K562 (cell line): Measurements from ENCODE around the gene F2RL1. TPM values are rescaled to one million over a fixed set of nuclear protein-coding genes. Genes with fewer than 3 reads are reported as not detected.
A peak's percentile ranks its signal among the peaks of the same experiment; 100 is the strongest.

Source experiments
- ATAC-seq: fragments of 200-7000 bp; cut with Tn5 transposase; 3 replicates; pipeline ENCODE4 v1.9.1; 2020; ENCODE audit warnings: moderate library complexity
- BruUV-seq: library from RNA; stranded (reverse); fragments of 400-500 nt; replicated peaks from 2 replicates; lab custom pipeline; 2021; lab: Mats Ljungman, UMichigan
- CTCF ChIA-PET: fragments of 300-600 bp; formaldehyde crosslinking; extraction: SDS; loops from one replicate; lab custom pipeline; 2021; ENCODE audit warnings: low intra/inter-chr PET ratio; lab: Yijun Ruan, JAX
- POLR2A ChIA-PET: fragments of 300-600, 350-650 bp; sonication (Branson Sonifier 250); formaldehyde crosslinking; extraction: SDS; loops from one replicate; lab custom pipeline; 2021; ENCODE audit warnings: antibody characterized with exemption, inconsistent platforms; lab: Yijun Ruan, JAX
- DNase-seq, 4 experiments: peaks; one replicate each; pipeline versions ENCODE4 v3.0.0 to v3.0.0-alpha.2; 2011 to 2018; ENCODE audit warnings: low spot score in 3 of 4, mixed read lengths in 3 of 4; ENCODE audit errors: extremely low read depth in 1 of 4
- FAIRE-seq: peaks from 2 replicates; lab custom pipeline; 2011; peaks lifted over from hg19 to GRCh38; lab: Jason Lieb, UNC
- H2AFZ ChIP-seq: 2 replicates; pipeline ENCODE4 v1.6.0; 2011; ENCODE audit warnings: low read depth, low read length, control low read depth, inconsistent platforms
- H3K27ac ChIP-seq: fragments of 200-600 bp; 3 replicates; pipeline ENCODE4 v1.8.0; 2011; ENCODE audit warnings: low read depth, mild to moderate bottlenecking, control low read depth, inconsistent platforms, low read length, moderate library complexity, mixed read lengths; ENCODE audit errors: extremely low read depth
- H3K27me3 ChIP-seq, 2 experiments: fragments of 300-600 bp in 1 of 2; 2 replicates in 1 of 2; 3 replicates in 1 of 2; pipeline versions ENCODE4 v1.6.0 to v1.8.0; 2011; ENCODE audit warnings: inconsistent platforms in 2 of 2, low read length in 2 of 2, mild to moderate bottlenecking in 1 of 2, mixed read lengths in 1 of 2, moderate library complexity in 1 of 2; ENCODE audit not compliant: control insufficient read depth in 2 of 2, insufficient read depth in 2 of 2
- H3K36me3 ChIP-seq: fragments of 300-600 bp; 3 replicates; pipeline ENCODE4 v1.8.0; 2011; ENCODE audit warnings: mild to moderate bottlenecking, low read length, inconsistent platforms; ENCODE audit not compliant: control insufficient read depth, insufficient read depth
- H3K4me1 ChIP-seq, 2 experiments: fragments of 200-600 bp in 1 of 2; replicated peaks in 1 of 2; 2 replicates in 1 of 2; 3 replicates in 1 of 2; pipeline versions ENCODE4 v1.5.1 to v1.8.0; 2011; ENCODE audit warnings: inconsistent platforms in 2 of 2, low read length in 2 of 2, mild to moderate bottlenecking in 1 of 2, mixed read lengths in 1 of 2, moderate library complexity in 1 of 2; ENCODE audit not compliant: control insufficient read depth in 2 of 2, insufficient read depth in 2 of 2
- H3K4me2 ChIP-seq: 2 replicates; pipeline ENCODE4 v1.6.1; 2011; ENCODE audit warnings: low read length, control low read depth, inconsistent platforms, mixed read lengths; ENCODE audit not compliant: insufficient read depth
- H3K4me3 ChIP-seq: fragments of 200-600 bp; sonication (generic), shearing (Covaris generic); 2 replicates; pipeline ENCODE4 v1.5.1; 2016; ENCODE audit warnings: control low read depth, inconsistent platforms
- H3K79me2 ChIP-seq: fragments of 200-600 bp; 3 replicates; pipeline ENCODE4 v1.8.0; 2011; ENCODE audit warnings: low read length, inconsistent platforms; ENCODE audit not compliant: control insufficient read depth, insufficient read depth
- H3K9ac ChIP-seq, 2 experiments: 2 replicates each; pipeline versions ENCODE4 v1.6.0 to v1.6.1; 2011; ENCODE audit warnings: low read depth in 2 of 2, low read length in 2 of 2, control low read depth in 1 of 2, inconsistent platforms in 1 of 2, mild to moderate bottlenecking in 1 of 2, mixed read lengths in 1 of 2; ENCODE audit not compliant: insufficient read depth in 1 of 2
- H3K9me1 ChIP-seq: one replicate; pipeline ENCODE4 v1.6.0; 2011; ENCODE audit warnings: inconsistent platforms, mild to moderate bottlenecking, low read length, moderate library complexity; ENCODE audit not compliant: control insufficient read depth, insufficient read depth
- H3K9me3 ChIP-seq: replicated peaks from 2 replicates; pipeline ENCODE4 v1.5.1; 2011; ENCODE audit warnings: low read depth, low read length, inconsistent platforms; ENCODE audit not compliant: control insufficient read depth, insufficient read depth
- H4K20me1 ChIP-seq: replicated peaks from 2 replicates; pipeline ENCODE4 v1.6.1; 2011; ENCODE audit warnings: low read length, inconsistent platforms, mixed read lengths; ENCODE audit not compliant: control insufficient read depth, insufficient read depth
- CBFA2T2 ChIP-seq: fragments of 450-650 bp; conservative IDR thresholded peaks from 2 replicates; pipeline ENCODE4 v1.6.1; 2017; ENCODE audit warnings: mild to moderate bottlenecking
- CBFA2T3 ChIP-seq: fragments of 450-650 bp; IDR thresholded peaks from 2 replicates; pipeline ENCODE4 v1.6.1; 2017
- CBX8 ChIP-seq: fragments of 200-600 bp; sonication (generic); IDR thresholded peaks from 2 replicates; pipeline ENCODE4 v1.6.1; 2012; ENCODE audit warnings: borderline replicate concordance, mixed run types, low read depth, mild to moderate bottlenecking, moderate library complexity, mixed read lengths, low read length, control low read depth, inconsistent platforms; ENCODE audit not compliant: poor library complexity, severe bottlenecking; ENCODE audit errors: extremely low read depth
- CREBBP ChIP-seq: IDR thresholded peaks from one replicate; pipeline ENCODE4 v1.6.1; 2012; ENCODE audit warnings: low read depth, mild to moderate bottlenecking, control low read depth, inconsistent platforms, low read length
- NFIC ChIP-seq: fragments of 450-650 bp; IDR thresholded peaks from 2 replicates; pipeline ENCODE4 v1.6.1; 2017; ENCODE audit warnings: mild to moderate bottlenecking, inconsistent platforms
- NR0B1 ChIP-seq: fragments of 450-650 bp; IDR thresholded peaks from one replicate; pipeline ENCODE4 v1.6.1; 2018; ENCODE audit warnings: mild to moderate bottlenecking, moderate library complexity; ENCODE audit not compliant: partially characterized antibody
- PHF21A ChIP-seq: fragments of 450-650 bp; IDR thresholded peaks from 2 replicates; pipeline ENCODE4 v1.6.1; 2017; ENCODE audit warnings: low read depth, borderline replicate concordance
- POLR2B ChIP-seq: fragments of 450-650 bp; IDR thresholded peaks from 2 replicates; pipeline ENCODE4 v1.6.1; 2018; ENCODE audit warnings: low read depth; ENCODE audit not compliant: partially characterized antibody
- PTRF ChIP-seq: fragments of 450-650 bp; IDR thresholded peaks from 2 replicates; pipeline ENCODE4 v1.6.1; 2016; ENCODE audit warnings: mild to moderate bottlenecking, missing genetic modification characterization, missing compliant biosample characterization
- RBM17 ChIP-seq: fragments of 200-400 bp; formaldehyde crosslinking; IDR thresholded peaks from 2 replicates; pipeline ENCODE4 v1.6.1; 2017; ENCODE audit warnings: low read depth, mild to moderate bottlenecking, low read length, borderline replicate concordance
- SMC3 ChIP-seq: conservative IDR thresholded peaks from 2 replicates; pipeline ENCODE4 v1.6.1; 2011; ENCODE audit warnings: low read depth, low read length, improper control_type of control experiment; ENCODE audit not compliant: insufficient read depth
- ZBTB26 ChIP-seq: fragments of 450-650 bp; formaldehyde crosslinking; IDR thresholded peaks from 2 replicates; pipeline ENCODE4 v1.4.0; 2022; ENCODE audit warnings: missing genetic modification characterization
- ZNF24 ChIP-seq: fragments of 450-650 bp; IDR thresholded peaks from 2 replicates; pipeline ENCODE4 v1.6.1; 2016
- ZNF316 ChIP-seq: fragments of 450-650 bp; IDR thresholded peaks from 2 replicates; pipeline ENCODE4 v1.6.1; 2016
- WGBS: fragments of 100-300 bp; shearing (Covaris generic); methylation state at CpG from one replicate; pipeline ENCODE4 v1.1.6; 2016; ENCODE audit warnings: low coverage, mixed read lengths; ENCODE audit not compliant: insufficient coverage; ENCODE audit errors: missing lambda C conversion rate; 5-methylcytosine and 5-hydroxymethylcytosine counted together
- in situ Hi-C: fragments of 300-500 bp; cut with MboI; formaldehyde crosslinking; loops from 4 replicates; pipeline ENCODE4 v1.15.0; 2018; ENCODE audit warnings: inconsistent platforms, mixed read lengths
- intact Hi-C: fragments of 100-400 bp; cut with micrococcal nuclease; formaldehyde crosslinking; loops from 2 replicates; pipeline ENCODE4 v1.14.2; 2022
- polyA plus RNA-seq, 8 experiments: library from polyadenylated mRNA; depleted of rRNA in 4 of 8; stranded (reverse) in 5 of 8; unstranded in 3 of 8; fragments of >200 nt; fragmentation: Nextera tagmentation in 2 of 8; fragmentation: Illumina TruSeq in 1 of 8; extraction: Ambion mirVana in 2 of 8; extraction: Trizol in 1 of 8; gene quantifications; 2 replicates each; pipeline versions ENCODE4 v1.2.1 to v1.2.3, GENCODE V29; 2011 to 2014; ENCODE audit warnings: inconsistent platforms in 1 of 8, missing spikeins in 1 of 8
- total RNA-seq, 7 experiments: library from RNA; depleted of rRNA in 6 of 7; stranded (reverse); fragments of >200 nt in 6 of 7; fragmentation: Illumina TruSeq in 2 of 7; extraction: Trizol in 2 of 7; gene quantifications; 2 replicates each; pipeline versions ENCODE4 v1.2.1 to v1.2.3, GENCODE V29; 2011 to 2021; ENCODE audit warnings: low replicate concordance in 1 of 7
- TF ChIP-seq, protein P1 (sequence below): sonication (generic); formaldehyde crosslinking; IDR thresholded peaks from 2 replicates; pipeline ENCODE4 v1.9.0; 2022; ENCODE audit warnings: mild to moderate bottlenecking, missing genetic modification reagents

Gene F2RL1
- total and polyA plus RNA-seq, 9 of the 15 experiments (the other 6 are each of a cell fraction or from before 2014, with no cell fraction given), result 0.03 to 0.50 (median 0.27) TPM; not detected in 6

GRCh38 chr5:76787237-76787636, 31.6 kb upstream of the F2RL1 start:
- TF ChIP-seq CBFA2T2, result 0 out of 2 replicates have a peak, but pooled peaks have one; percentile 19
- no peak for TF ChIP-seq POLR2B
- TF ChIP-seq CBX8, result no peak
- peak; percentile 86 for TF ChIP-seq NFIC
- TF ChIP-seq CBFA2T3, result peak; percentile 34; the same call in 1 of the 2 replicates
- peak; percentile 42; the same call in 1 of the 2 replicates for TF ChIP-seq ZNF24
- peak; percentile 74; the same call in 2 of the 3 replicates for ATAC-seq
- Histone ChIP-seq H3K4me2 (no peak overlapping the region), H3K79me2 (no peaks in the 10 kb centered on the region), H3K9me3 (no peaks in the 10 kb centered on the region), H3K9ac (0 out of 4 replicates have a peak overlapping the region, but pooled peaks of 1 of the 2 experiments have one; percentile 7), H4K20me1 (no peaks in the 10 kb centered on the region), H3K4me1 (peaks cover 0 to 12% of the 10 kb centered on the region in 2 experiments; a peak in 2 of 5 replicates), H3K4me3 (no peak overlapping the region), H3K9me1 (no peaks in the 10 kb centered on the region), H3K27ac (no peak overlapping the region), H3K36me3 (no peaks in the 10 kb centered on the region), H2AFZ (no peak overlapping the region), H3K27me3 (peaks cover 0 to 2% of the 10 kb centered on the region in 2 experiments; a peak in 2 of 5 replicates)
- FAIRE-seq, result peak; percentile 79
- peak in 1 of 4 experiments; percentile 62 for DNase-seq
- no TSS peak for BruUV-seq
- intact Hi-C loops, result no loop called here
- ChIA-PET CTCF (interaction anchor here (0.9 kb wide), 1 partner anchor 11 kb away, joined by 4 read pairs; no protein-coding TSS in a partner anchor), POLR2A (no interaction called here)
- WGBS, result 9% methylated on average over 2 of the region's 2 CpGs
- in situ Hi-C loops, result no loop called here

- no peak overlapping the region for H2AFZ ChIP-seq
- no peak for TF ChIP-seq PTRF (tag)
- TF ChIP-seq ZBTB26 (CRISPR knock-in tag), result no peak
- no peak for TF ChIP-seq PHF21A
- no peak for TF ChIP-seq ZNF316
- no peak for TF ChIP-seq SMC3
- no peak for TF ChIP-seq RBM17
- TF ChIP-seq, protein P1, sequence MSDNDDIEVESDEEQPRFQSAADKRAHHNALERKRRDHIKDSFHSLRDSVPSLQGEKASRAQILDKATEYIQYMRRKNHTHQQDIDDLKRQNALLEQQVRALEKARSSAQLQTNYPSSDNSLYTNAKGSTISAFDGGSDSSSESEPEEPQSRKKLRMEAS (CRISPR knock-in tag), result no peak
- TF ChIP-seq NR0B1, result no peak
- no peak for TF ChIP-seq CREBBP
Observed at GRCh38 chr5:76788362-76788761, 30.5 kb upstream of the F2RL1 start.

More at GRCh38 chr5:76788362-76788761, 30.5 kb upstream of the F2RL1 start:
- no peaks in the 10 kb centered on the region for H3K9me3 ChIP-seq
- H3K4me2 ChIP-seq, result no peak overlapping the region
- no peak overlapping the region for H3K9ac ChIP-seq
- H4K20me1 ChIP-seq, result no peaks in the 10 kb centered on the region
- in situ Hi-C loops (no loop called here), intact Hi-C loops (no loop called here)
- H3K4me1 ChIP-seq, result peaks cover 0 to 12% of the 10 kb centered on the region in 2 experiments; a peak in 2 of 5 replicates
- no peak overlapping the region for H3K4me3 ChIP-seq
- CTCF ChIA-PET, result no interaction called here
- no peak for DNase-seq
- no TSS peak for BruUV-seq
- no peaks in the 10 kb centered on the region for H3K79me2 ChIP-seq
- no peak overlapping the region for H3K27ac ChIP-seq
- no peak for ATAC-seq
- POLR2A ChIA-PET, result no interaction called here
- H3K27me3 ChIP-seq, result peaks cover 0 to 2% of the 10 kb centered on the region in 2 experiments; a peak in 2 of 5 replicates
- FAIRE-seq, result no peak
- no peaks in the 10 kb centered on the region for H3K9me1 ChIP-seq
- no peaks in the 10 kb centered on the region for H3K36me3 ChIP-seq
- 56% methylated on average over 6 of the region's 6 CpGs for WGBS
